ENCODE measurements around the gene GTF2I.
"Not testable (repeated sequence)": the region's sequence is repeated elsewhere in the genome, so short reads cannot be mapped to it uniquely, and the experiment has no call there.

The GTF2I gene

GRCh38 chr7:74718336-74718735 is 60.8 kb downstream of the GTF2I start:
- in situ Hi-C loops (cut with MboI; ENCODE audit: low pct_unique_long_range_greater_than_20kb, low sequenced_read_pairs, unreplicated experiment), result no loop called here
- no peak for DNase-seq (ENCODE audit: low spot score)

GRCh38 chr7:74722153-74722552 is 64.6 kb downstream of the GTF2I start:
- no peak for TF ChIP-seq CTCF (IDR thresholded peaks at IDR 0.05; ENCODE audit: extremely low read depth, insufficient read depth, missing control alignments)
- DNase-seq (ENCODE audit: low spot score), result no peak
- in situ Hi-C loops (cut with MboI; ENCODE audit: low pct_unique_long_range_greater_than_20kb, low sequenced_read_pairs, unreplicated experiment), result no loop called here

More at GRCh38 chr7:74718336-74718735, 60.8 kb downstream of the GTF2I start:
- no peak for TF ChIP-seq CTCF (IDR thresholded peaks at IDR 0.05; ENCODE audit: extremely low read depth, insufficient read depth, missing control alignments)

GRCh38 chr7:74725840-74726239 is 68.3 kb downstream of the GTF2I start:
- no peak for DNase-seq (ENCODE audit: low spot score)
- in situ Hi-C loops (cut with MboI; ENCODE audit: low pct_unique_long_range_greater_than_20kb, low sequenced_read_pairs, unreplicated experiment), result no loop called here

GRCh38 chr7:74726309-74727101 is 69.0 kb downstream of the GTF2I start:
- in situ Hi-C loops (cut with MboI; ENCODE audit: low pct_unique_long_range_greater_than_20kb, low sequenced_read_pairs, unreplicated experiment), result no loop called here
- TF ChIP-seq CTCF (IDR thresholded peaks at IDR 0.05; ENCODE audit: extremely low read depth, insufficient read depth, missing control alignments), result no peak
- no peak for DNase-seq (ENCODE audit: low spot score)

More at GRCh38 chr7:74725840-74726239, 68.3 kb downstream of the GTF2I start:
- TF ChIP-seq CTCF (IDR thresholded peaks at IDR 0.05; ENCODE audit: extremely low read depth, insufficient read depth, missing control alignments), result no peak

- in situ Hi-C loops (cut with MboI; ENCODE audit: low pct_unique_long_range_greater_than_20kb, low sequenced_read_pairs, unreplicated experiment); DNase-seq (ENCODE audit: low spot score): not testable (repeated sequence)
These were observed 71.2 kb downstream of the GTF2I start for GRCh38 chr7:74728686-74729085.

- in situ Hi-C loops (cut with MboI; ENCODE audit: low pct_unique_long_range_greater_than_20kb, low sequenced_read_pairs, unreplicated experiment); DNase-seq (ENCODE audit: low spot score): not testable (repeated sequence)
These were observed 72.7 kb downstream of the GTF2I start for GRCh38 chr7:74730186-74730585.

- in situ Hi-C loops (cut with MboI; ENCODE audit: low pct_unique_long_range_greater_than_20kb, low sequenced_read_pairs, unreplicated experiment); DNase-seq (ENCODE audit: low spot score): not testable (repeated sequence)
These were observed 82.6 kb downstream of the GTF2I start for GRCh38 chr7:74739974-74740703.

- DNase-seq (ENCODE audit: low spot score); in situ Hi-C loops (cut with MboI; ENCODE audit: low pct_unique_long_range_greater_than_20kb, low sequenced_read_pairs, unreplicated experiment): not testable (repeated sequence)
These were observed 86.5 kb downstream of the GTF2I start for GRCh38 chr7:74743936-74744557.

GRCh38 chr7:74753921-74754482 is 96.5 kb downstream of the GTF2I start:
- DNase-seq (ENCODE audit: low spot score); in situ Hi-C loops (cut with MboI; ENCODE audit: low pct_unique_long_range_greater_than_20kb, low sequenced_read_pairs, unreplicated experiment): not testable (repeated sequence)

- DNase-seq (ENCODE audit: low spot score); in situ Hi-C loops (cut with MboI; ENCODE audit: low pct_unique_long_range_greater_than_20kb, low sequenced_read_pairs, unreplicated experiment): not testable (repeated sequence)
These were observed 99.2 kb downstream of the GTF2I start for GRCh38 chr7:74756673-74757072.

- DNase-seq (ENCODE audit: low spot score); in situ Hi-C loops (cut with MboI; ENCODE audit: low pct_unique_long_range_greater_than_20kb, low sequenced_read_pairs, unreplicated experiment): not testable (repeated sequence)
These were observed 100.8 kb downstream of the GTF2I start for GRCh38 chr7:74758268-74758667.

GRCh38 chr7:74758982-74759381 is 101.5 kb downstream of the GTF2I start:
- in situ Hi-C loops (cut with MboI; ENCODE audit: low pct_unique_long_range_greater_than_20kb, low sequenced_read_pairs, unreplicated experiment); DNase-seq (ENCODE audit: low spot score): not testable (repeated sequence)
